Left kidney (tissue), 1 donor: Measurements from ENCODE around the gene CCDC194. TPM values are rescaled to one million over a fixed set of nuclear protein-coding genes. Genes with fewer than 3 reads are reported as not detected.

Experiments
- polyA plus RNA-seq: library from polyadenylated mRNA; unstranded; fragments of 120-200 nt; gene quantifications from one replicate; pipeline ENCODE4 v1.2.1, GENCODE V29; 2013; ENCODE audit not compliant: insufficient read length

CCDC194 gene
- polyA plus RNA-seq, 1 donor: 4.5 TPM

Other genes starting within 250 kb of the CCDC194 start
- 25.1 TPM for gene USE1, start 178.8 kb downstream of the CCDC194 start, polyA plus RNA-seq
- gene OCEL1, start 168.0 kb downstream of the CCDC194 start, polyA plus RNA-seq: 18.4 TPM
- 33.4 TPM for gene NR2F6, start 148.3 kb downstream of the CCDC194 start, polyA plus RNA-seq
- 5.4 TPM for gene USHBP1, start 129.5 kb downstream of the CCDC194 start, polyA plus RNA-seq
- gene BABAM1, start 126.8 kb downstream of the CCDC194 start, polyA plus RNA-seq: 98.8 TPM
- 1.5 TPM for gene ANKLE1, start 112.3 kb downstream of the CCDC194 start, polyA plus RNA-seq
- 7.2 TPM for gene ABHD8, start 90.8 kb downstream of the CCDC194 start, polyA plus RNA-seq
- 43.5 TPM for gene MRPL34, start 88.3 kb downstream of the CCDC194 start, polyA plus RNA-seq
- gene DDA1, start 84.6 kb downstream of the CCDC194 start, polyA plus RNA-seq: 29.3 TPM
- 13.3 TPM for gene ANO8, start 59.3 kb downstream of the CCDC194 start, polyA plus RNA-seq
- 25.1 TPM for gene GTPBP3, start 56.6 kb downstream of the CCDC194 start, polyA plus RNA-seq
- 123 TPM for gene PLVAP, start 16.9 kb downstream of the CCDC194 start, polyA plus RNA-seq
- gene BST2, start 11.4 kb upstream of the CCDC194 start, polyA plus RNA-seq: 104 TPM
- 50.5 TPM for gene MVB12A, start 25.9 kb upstream of the CCDC194 start, polyA plus RNA-seq
- 2.9 TPM for gene TMEM221, start 54.5 kb upstream of the CCDC194 start, polyA plus RNA-seq
- 0.35 TPM for gene NXNL1, start 66.7 kb upstream of the CCDC194 start, polyA plus RNA-seq
- 13.9 TPM for gene SLC27A1, start 76.3 kb upstream of the CCDC194 start, polyA plus RNA-seq
- gene PGLS, start 117.5 kb upstream of the CCDC194 start, polyA plus RNA-seq: 54.6 TPM
- gene COLGALT1, start 161.5 kb upstream of the CCDC194 start, polyA plus RNA-seq: 51.0 TPM